ENCODE results near the gene KRTAP12-4. TPM values are rescaled to one million over a fixed set of nuclear protein-coding genes. Genes with fewer than 3 reads are reported as not detected.

Gene KRTAP12-4, protein sequence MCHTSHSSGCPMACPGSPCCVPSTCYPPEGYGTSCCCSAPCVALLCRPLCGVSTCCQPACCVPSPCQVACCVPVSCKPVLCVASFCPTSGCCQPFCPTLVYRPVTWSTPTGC
- total RNA-seq (2021; fragmentation: NEBNext Ultra II Directional; extraction: Animal tissue kit (Norgen Biotek cat#: 25700)) = not detected
- long read RNA-seq = 0 reads

DNA sequence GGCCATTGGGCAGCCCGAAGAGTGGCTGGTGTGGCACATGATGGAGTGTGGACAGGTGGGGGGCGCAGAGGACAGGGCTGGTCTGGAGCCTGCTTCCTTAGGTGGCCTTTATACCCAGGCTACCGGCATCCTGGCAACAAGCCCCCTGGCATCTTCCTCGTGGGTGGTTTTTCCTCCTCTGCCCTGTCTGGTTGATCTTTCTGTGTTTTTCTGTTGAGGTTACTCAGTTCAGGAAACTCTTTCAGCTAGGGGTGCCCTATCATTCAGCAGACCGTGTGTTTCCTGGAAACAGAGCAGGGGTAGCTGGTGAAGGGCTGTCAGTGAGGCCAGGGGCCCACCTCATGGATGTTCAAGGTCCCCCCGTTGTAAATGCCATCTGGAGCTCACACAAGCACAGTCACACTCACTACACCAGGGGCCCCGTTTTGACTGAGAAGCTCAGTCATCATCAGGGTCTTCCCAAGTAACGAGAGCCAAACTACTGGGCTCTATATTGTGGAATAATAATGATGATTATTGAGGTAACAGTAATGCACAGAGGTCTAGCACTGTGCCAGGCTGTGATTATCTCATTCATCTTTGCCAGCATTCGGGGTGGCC, at the start of gene KRTAP12-4:
Gene KRTAP12-4 (minus strand): TSS at position 84 of the 600 bp plus-strand sequence. CDS start 45 bp downstream, at position 39.
- TF ChIP-seq, protein P1, sequence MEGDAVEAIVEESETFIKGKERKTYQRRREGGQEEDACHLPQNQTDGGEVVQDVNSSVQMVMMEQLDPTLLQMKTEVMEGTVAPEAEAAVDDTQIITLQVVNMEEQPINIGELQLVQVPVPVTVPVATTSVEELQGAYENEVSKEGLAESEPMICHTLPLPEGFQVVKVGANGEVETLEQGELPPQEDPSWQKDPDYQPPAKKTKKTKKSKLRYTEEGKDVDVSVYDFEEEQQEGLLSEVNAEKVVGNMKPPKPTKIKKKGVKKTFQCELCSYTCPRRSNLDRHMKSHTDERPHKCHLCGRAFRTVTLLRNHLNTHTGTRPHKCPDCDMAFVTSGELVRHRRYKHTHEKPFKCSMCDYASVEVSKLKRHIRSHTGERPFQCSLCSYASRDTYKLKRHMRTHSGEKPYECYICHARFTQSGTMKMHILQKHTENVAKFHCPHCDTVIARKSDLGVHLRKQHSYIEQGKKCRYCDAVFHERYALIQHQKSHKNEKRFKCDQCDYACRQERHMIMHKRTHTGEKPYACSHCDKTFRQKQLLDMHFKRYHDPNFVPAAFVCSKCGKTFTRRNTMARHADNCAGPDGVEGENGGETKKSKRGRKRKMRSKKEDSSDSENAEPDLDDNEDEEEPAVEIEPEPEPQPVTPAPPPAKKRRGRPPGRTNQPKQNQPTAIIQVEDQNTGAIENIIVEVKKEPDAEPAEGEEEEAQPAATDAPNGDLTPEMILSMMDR (IDR thresholded peaks at IDR 0.05) = no peak
- no peak within 1 kb of the TSS for H3K27ac Mint-ChIP-seq
- H3K36me3 Mint-ChIP-seq (ENCODE audit: low read depth) = no peaks in the 10 kb centered on the region
- no peak within 1 kb of the TSS for H3K4me3 Mint-ChIP-seq
- DNase-seq = no peak
- no peaks in the 10 kb centered on the region for H3K4me1 Mint-ChIP-seq (ENCODE audit: low read depth)
- peaks cover 23% of the 10 kb centered on the region for H3K27me3 Mint-ChIP-seq (ENCODE audit: insufficient read depth)
- H3K9me3 Mint-ChIP-seq = peaks cover 41% of the 10 kb centered on the region; the same call in 1 of the 2 replicates

DNA sequence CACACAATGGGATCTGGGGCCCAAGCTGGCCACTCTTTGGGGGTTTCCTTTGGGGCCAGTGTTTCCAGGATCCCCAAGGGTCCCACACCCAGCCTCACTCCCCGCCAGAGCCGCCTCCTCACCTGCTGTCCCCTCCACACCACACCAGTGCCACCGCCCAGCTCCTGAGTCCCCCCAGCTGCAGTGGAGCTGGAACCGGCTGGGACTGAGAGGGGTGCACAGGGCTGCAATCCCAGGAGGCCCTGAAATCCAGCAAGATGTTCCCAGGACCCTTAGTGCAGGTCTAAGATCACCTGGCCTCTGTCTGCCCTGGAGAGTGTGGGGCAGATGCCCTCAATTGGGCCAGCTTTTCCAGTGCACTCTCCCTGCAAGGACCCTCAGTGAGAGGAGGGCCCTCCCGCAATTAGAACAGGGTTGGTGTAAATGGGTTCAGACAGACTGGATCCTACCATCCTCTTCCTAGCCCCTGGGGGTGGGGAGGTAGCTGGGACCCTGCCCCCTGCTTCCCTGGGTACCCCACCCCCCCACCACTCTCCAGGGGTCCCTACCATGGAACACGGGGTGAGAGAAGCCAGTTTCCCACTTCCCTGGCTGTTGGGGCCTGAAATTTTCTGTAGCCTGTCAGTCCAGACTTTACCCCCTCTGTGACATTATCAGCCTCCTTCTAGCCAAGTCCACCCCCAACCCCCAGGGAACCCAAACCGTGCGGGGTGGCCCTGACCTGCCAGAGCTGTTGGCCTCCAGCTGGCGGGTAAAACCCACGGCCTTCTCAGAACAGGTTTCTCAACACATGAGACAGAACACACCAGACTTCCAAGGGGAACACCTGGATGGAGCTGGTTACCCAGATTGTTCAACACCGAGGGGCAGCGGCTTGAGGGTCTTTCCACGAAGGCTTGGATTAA, 49.5 kb upstream of the KRTAP12-4 start:
- DNase-seq = no peak
- Mint-ChIP-seq H3K27ac (no peak overlapping the region), H3K4me1 (ENCODE audit: low read depth) (peaks cover under 1% of the 10 kb centered on the region; the same call in 1 of the 2 replicates), H3K9me3 (no peaks in the 10 kb centered on the region), H3K27me3 (ENCODE audit: insufficient read depth) (peaks cover 65% of the 10 kb centered on the region), H3K36me3 (ENCODE audit: low read depth) (no peaks in the 10 kb centered on the region), H3K4me3 (no peak overlapping the region)
- TF ChIP-seq, protein P1 (IDR thresholded peaks at IDR 0.05) = no peak

DNA sequence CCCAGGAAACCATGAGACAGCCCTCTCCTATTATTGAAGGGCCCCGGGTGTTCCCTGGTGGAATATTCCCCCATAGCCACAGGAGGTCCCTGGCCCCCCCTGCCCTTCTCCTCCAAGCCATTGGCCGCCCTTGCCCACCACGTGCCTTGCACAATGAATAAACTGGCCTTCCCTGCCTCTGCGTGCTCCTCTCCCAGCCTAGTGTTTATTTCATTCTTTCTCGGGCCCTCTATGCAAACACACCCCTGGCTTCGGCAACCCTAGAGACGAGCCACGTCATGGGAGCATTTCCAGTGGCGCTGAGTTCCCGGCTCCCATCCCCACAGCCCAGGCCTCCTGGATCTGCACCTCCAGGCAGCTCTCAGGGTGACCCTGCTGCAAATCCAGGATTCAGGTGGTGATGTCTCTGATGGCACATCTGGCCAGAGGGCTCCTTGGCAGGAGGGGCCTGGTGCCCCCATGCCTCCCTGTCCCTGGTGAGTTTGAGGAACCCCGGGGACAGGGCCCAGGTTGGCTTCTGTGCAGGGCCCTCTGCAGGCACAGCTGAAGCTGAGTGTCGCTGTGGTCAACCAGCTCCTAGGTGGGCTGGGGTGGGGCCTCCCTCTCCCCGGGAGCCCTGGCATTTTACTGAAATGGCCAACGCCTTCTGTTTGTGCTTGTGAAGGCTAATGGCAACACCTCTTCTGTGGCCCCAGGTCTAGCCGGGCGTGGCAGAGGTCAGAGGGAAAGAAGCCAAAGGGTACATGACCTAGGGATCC, 48.7 kb upstream of the KRTAP12-4 start:
- TF ChIP-seq, protein P1 (IDR thresholded peaks at IDR 0.05) = no peak
- no peaks in the 10 kb centered on the region for H3K9me3 Mint-ChIP-seq
- peaks cover 61% of the 10 kb centered on the region for H3K27me3 Mint-ChIP-seq (ENCODE audit: insufficient read depth)
- DNase-seq = no peak
- H3K4me1 Mint-ChIP-seq (ENCODE audit: low read depth) = no peaks in the 10 kb centered on the region
- no peaks in the 10 kb centered on the region for H3K36me3 Mint-ChIP-seq (ENCODE audit: low read depth)
- H3K4me3 Mint-ChIP-seq = no peak overlapping the region
- no peak overlapping the region for H3K27ac Mint-ChIP-seq

DNA sequence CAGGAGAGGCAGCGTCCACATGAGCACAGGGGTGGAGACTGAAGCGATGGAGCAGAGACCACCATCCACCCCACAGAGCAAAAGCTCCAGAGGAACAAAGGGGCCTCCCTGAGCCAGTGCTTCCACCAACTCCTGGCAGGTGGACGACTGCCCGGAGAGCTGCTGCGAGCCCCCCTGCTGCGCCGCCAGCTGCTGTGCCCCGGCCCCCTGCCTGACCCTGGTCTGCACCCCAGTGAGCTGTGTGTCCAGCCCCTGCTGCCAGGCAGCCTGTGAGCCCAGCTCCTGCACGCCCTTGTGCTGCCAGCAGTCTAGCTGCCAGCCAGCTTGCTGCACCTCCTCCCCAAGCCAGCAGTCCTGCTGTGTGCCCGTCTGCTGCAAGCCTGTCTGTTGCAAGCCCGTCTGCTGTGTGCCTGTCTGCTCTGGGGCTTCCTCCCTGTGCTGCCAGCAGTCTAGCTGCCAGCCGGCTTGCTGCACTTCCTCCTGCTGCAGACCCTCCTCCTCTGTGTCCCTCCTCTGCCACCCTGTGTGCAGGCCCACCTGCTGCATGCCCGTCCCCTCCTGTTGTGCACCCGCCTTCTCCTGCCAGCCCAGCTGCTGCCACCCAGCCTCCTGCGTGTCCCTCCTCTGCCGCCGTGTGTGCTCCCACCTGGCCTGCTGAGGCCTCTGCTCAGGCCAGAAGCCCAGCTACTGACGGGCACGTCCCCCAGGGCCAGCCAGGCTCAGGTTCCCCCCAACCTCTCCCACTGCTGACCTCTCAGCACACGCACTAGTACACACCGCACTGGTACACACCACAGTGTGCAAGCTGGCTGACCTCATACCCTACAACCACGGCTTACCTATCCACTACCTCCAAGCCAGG, 47.9 kb upstream of the KRTAP12-4 start:
- Mint-ChIP-seq H3K27me3 (ENCODE audit: insufficient read depth) (peaks cover 61% of the 10 kb centered on the region), H3K27ac (no peak overlapping the region)

More for the DNA sequence above, 47.9 kb upstream of the KRTAP12-4 start:
- Mint-ChIP-seq H3K4me3 (no peak overlapping the region), H3K4me1 (ENCODE audit: low read depth) (no peaks in the 10 kb centered on the region), H3K9me3 (no peaks in the 10 kb centered on the region), H3K36me3 (ENCODE audit: low read depth) (no peaks in the 10 kb centered on the region)
- no peak for DNase-seq
- TF ChIP-seq, protein P1 (IDR thresholded peaks at IDR 0.05) = no peak
